ENCODE results near the gene EVPL.

Gene EVPL

GRCh38 chr17:76017481-76018339, 9.4 kb downstream of the EVPL start:
- no peak for DNase-seq (ENCODE audit: low read depth)

GRCh38 chr17:76014925-76015261, 12.2 kb downstream of the EVPL start:
- no peak for DNase-seq (ENCODE audit: low read depth)

DNA sequence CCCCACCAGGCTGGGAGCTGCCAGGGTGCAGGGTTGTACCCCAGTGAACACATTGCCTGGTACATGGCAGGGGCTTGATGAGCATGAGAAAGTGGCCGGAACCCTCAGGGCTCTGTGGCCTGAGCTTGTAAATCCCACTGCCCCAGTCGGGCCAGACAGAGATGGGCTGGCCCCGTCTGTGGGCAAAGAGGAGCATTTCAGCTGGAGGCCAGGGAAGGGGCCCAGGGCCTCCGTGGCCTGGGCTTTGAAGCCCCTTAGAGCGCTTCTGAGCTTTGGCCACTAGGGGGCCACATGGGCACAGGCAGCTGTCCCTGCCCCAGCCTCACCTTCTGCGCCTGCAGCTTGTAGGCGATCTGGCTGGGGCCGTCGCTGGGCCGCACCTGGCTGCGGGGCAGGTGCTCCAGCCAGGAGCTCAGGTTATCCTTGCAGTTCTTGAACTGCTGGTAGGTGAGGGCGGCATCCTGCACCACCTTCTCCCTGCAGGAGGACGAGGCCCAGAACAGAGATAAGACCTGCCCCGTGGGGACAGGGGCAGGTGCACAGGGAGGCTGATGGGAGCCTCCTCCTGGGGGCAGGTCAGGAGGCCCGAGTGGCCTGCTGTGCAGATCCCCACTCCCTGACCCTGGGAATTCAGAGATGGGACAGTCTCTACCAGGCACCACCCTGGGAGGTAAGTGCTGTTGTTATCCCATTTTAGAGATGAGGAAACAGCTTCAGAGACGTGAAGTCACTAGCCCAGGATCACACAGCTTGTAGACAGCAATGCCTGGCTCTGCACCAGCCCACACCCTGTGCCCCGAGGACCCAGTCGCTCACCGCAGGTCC, 12.8 kb downstream of the EVPL start:
- peak; percentile 66 for DNase-seq (ENCODE audit: low read depth)

DNA sequence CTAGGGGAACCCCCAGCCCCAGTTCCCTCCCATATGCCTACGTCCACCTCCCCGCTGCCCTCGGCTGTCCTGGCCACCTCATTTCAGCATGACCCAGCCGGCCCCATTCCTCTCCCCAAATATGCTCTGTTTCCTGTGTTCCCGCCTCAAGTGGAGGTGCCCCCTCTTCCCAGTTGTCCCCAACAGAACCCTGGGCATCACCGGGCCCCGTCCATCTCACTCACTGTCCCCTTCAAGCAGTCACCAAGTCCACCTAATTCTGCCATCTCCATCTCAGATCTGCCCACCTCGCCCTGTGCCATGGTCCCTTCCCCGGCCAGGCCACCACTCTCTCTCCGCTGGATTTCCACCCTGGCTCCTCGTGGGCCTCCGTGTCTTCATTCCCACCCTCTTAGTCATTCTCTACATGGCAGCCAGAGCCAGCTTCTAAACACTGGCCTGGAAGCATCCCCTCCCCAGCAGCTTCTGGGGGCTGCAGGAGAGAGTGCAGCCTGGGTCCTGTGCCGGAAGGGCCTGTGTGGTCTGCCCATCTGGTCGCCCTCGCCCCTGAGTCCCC, 13.7 kb downstream of the EVPL start:
- no peak for DNase-seq (ENCODE audit: low read depth)

DNA sequence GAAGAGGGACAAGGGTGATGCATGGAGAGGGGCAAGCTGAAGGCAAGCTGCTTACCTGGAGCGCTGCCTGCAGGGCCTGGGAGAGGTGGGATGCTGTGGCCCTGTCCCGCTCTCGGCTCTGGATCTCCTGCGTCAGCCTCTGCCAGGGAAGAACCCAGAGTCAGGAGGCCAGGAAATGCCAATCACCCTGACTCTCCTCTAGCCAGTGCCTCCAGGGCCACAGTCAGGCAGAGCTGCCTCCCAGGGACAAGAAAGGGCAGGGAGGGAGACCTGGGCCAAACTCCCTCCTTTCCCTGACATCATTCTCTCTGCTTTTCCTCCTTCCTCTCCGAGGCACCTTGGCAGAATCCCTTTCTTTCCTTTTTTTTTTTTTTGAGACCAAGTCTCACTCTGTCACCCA, 15.2 kb downstream of the EVPL start:
- DNase-seq (ENCODE audit: low read depth) = no peak

GRCh38 chr17:76009969-76010661, 17.0 kb downstream of the EVPL start:
- no peak for DNase-seq (ENCODE audit: low read depth)

DNA sequence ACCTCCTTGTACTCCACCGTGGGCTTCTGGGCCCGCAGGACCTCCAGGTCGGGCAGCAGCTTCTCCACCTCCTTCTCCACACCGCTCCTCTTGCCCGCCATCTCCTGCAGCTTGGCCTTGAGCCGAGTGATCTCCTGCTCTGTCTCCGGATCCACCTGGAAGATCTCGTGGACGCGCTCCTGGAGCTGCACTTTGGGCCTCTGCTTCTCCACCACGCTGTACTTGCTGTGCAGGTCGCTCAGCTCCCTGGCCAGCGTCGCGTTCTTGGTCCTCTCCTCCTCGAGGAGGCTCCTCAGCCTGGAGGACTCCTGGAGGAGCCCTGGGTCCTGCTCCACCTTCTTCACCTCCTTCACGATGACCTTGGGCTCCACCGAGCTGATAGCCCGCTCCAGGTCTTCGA, 17.7 kb downstream of the EVPL start:
- DNase-seq (ENCODE audit: low read depth) = no peak

GRCh38 chr17:76008630-76009425, 18.3 kb downstream of the EVPL start:
- DNase-seq (ENCODE audit: low read depth) = no peak

GRCh38 chr17:76008208-76008607, 18.9 kb downstream of the EVPL start:
- DNase-seq (ENCODE audit: low read depth) = no peak

- no peak for DNase-seq (ENCODE audit: low read depth)
These were observed 19.3 kb downstream of the EVPL start for GRCh38 chr17:76007850-76008165.

- DNase-seq (ENCODE audit: low read depth) = no peak
These were observed 19.8 kb downstream of the EVPL start for GRCh38 chr17:76007131-76007849.

DNA sequence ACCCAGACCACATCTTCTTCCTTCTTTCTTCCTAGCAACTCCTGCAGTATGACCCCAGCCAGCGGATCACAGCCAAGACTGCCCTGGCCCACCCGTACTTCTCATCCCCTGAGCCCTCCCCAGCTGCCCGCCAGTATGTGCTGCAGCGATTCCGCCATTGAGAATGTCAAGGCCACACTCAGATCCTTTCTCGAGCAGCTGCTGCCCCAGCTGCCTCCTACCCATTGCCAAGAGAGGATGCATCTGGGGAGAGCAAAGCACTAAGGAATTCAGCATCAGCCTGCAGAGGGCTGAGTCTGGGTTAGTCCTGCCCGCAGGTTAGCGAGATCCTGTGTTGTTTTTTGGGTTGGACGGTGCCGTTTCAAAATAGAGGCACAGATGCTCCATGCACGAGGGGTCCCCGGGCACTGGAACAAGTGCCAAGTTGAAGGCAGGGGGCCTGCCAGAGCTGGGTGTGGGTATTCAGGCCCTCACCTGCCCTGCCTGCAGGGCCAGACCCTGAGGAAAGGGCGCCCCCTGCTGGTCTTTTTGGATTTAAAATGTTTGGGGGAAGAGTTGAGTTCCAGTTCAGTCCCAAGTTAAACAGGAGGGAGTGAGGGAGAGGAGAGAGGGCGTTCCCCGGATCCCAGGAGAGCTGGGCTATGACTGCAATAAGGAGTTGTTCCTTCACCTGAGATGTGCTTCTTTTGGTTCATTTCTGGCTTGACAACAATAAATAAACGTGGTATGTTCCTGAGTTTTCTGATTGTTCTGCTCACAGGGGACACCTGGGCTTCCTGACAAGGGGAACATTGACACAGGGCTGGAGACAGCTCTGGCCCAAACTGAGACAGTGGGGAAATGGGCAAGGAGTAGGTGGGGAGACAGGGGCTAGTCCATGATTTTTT, 21.6 kb downstream of the EVPL start:
- peak; percentile 66 for DNase-seq (ENCODE audit: low read depth)

DNA sequence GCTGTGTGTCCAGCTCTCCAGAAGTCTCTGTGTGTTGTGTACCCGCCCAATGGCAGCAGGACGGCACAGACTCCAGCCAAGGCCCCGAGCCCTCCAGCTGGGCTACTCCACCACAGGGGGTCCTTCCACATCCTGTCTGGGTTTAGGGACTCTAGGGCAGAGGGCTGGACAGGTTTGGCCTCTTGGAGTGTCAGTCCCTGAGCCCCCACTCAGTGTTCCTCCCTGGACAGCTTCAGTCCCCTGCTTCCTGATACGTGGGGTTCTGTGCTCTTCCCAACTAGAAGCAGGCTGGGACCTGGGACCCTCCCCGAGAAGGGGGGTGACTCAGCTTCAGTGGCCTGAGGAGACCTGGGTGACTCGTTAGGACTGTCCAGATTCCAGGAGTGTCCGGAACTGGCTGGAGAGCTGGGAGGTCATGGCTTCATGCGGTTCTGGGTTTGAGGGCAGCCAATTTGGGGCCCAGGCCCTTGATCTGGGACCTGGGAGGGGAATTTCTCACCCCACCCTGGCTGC, 22.3 kb downstream of the EVPL start:
- DNase-seq (ENCODE audit: low read depth) = no peak

GRCh38 chr17:76003915-76004314, 23.2 kb downstream of the EVPL start:
- DNase-seq (ENCODE audit: low read depth) = no peak

DNA sequence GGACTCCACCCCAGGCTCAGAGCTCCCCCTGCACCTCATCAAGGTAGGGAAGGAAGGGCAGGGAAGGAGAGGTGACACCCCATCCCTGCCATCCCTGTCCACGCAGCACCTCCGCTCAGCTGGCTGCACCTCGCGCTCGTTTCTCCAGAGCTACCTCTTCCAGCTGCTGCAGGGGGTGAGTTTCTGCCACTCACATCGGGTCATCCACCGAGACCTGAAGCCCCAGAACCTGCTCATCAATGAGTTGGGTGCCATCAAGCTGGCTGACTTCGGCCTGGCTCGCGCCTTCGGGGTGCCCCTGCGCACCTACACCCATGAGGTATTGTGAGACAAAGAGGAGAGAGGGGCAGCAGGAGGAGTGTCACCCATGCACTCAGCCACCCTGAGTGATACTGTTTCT, 25.0 kb downstream of the EVPL start:
- no peak for DNase-seq (ENCODE audit: low read depth)

DNA sequence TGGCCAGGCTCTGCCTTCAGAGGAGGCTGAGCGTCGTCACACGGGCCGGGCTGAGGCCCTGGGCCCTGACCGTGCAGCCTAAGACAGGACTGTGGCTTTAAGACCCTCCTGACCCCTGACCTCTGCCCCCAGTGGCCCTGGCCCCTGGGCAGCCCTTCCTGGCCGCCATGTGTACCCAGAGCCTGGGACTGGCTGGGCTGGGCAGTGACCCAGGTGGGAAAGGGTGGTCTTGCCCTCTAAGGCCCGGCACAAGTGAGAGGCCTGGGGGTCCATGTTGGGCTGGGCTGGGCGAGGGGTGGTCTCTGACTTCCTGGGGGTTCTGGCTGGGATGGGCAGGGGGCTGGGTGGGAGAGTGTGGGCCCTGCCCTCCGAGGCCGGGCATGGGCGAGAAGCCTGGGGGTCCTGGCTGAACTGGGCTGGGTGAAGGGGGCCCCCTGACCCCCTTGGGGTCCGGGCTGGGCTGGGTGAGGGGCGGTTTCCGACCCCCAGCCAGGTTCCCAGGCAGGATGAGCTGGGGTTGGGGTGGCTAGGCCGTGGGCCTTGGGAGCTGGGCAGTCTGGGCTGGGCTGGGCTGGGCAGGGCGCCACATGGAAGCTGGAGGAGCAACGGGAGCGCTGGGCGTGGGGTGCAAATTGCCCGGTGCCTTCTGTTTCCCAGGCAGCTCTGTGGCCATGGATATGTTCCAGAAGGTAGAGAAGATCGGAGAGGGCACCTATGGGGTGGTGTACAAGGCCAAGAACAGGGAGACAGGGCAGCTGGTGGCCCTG, 26.2 kb downstream of the EVPL start, which contains the start of gene CDK3:
TSS of gene CDK3 (plus strand) at position 101 of the 767 bp plus-strand sequence. CDS start at position 672, 571 bp downstream.
- no peak for DNase-seq (ENCODE audit: low read depth)

- peak; percentile 49 for DNase-seq (ENCODE audit: low read depth)
These were observed 26.9 kb downstream of the EVPL start for GRCh38 chr17:76000016-76000754.

DNA sequence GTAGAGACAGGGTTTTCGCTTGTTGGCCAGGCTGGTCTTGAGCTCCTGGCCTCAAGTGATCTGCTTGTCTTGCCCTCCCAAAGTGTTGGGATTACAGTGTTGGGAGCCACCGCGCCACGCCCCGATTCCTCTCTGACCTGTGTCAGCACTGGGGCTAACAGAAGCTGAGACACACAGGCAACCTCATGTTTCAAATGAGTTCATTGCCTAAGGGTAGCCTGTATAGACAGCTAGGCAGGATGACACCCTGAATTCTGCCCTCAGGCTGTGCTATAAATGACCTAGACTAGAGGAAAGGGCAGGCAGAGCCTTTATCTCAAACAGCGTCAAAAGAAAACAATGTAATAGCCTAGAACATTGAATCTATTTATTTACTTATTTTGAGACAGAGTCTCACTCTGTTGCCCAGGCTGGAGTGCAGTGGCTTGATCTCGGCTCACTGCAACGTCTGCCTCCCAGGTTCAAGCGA, 28.7 kb downstream of the EVPL start:
- no peak for DNase-seq (ENCODE audit: low read depth)

Data from activated T-helper 9 cell treated with anti-CD3 and anti-CD28 coated beads, Interleukin-2, amount 50 U/mL, for 16 hours (primary cell).